Small intestine (tissue), 7 donors: ENCODE measurements around the gene SNRNP35. TPM values are rescaled to one million over a fixed set of nuclear protein-coding genes. Genes with fewer than 3 reads are reported as not detected.
"Not testable (repeated sequence)": the region's sequence is repeated elsewhere in the genome, so short reads cannot be mapped to it uniquely, and the experiment has no call there.

ENCODE experiments used
- DNase-seq, 2 donors: peaks; one replicate each; pipeline versions ENCODE4 v3.0.0 to v3.0.0-alpha.2; 2013
- FAIRE-seq: peaks from 2 replicates; lab custom pipeline; 2012; peaks lifted over from hg19 to GRCh38; lab: Jason Lieb, UNC
- H3K27ac ChIP-seq, 3 donors: one replicate each; pipeline ENCODE4 v1.5.1; 2013; ENCODE audit warnings: low read length in 2 of 3, mild to moderate bottlenecking in 2 of 3, control low read depth in 1 of 3, inconsistent platforms in 1 of 3, low read depth in 1 of 3, moderate library complexity in 1 of 3
- H3K27me3 ChIP-seq, 3 donors: one replicate each; pipeline ENCODE4 v1.6.1; 2013; ENCODE audit warnings: low read length in 3 of 3, inconsistent platforms in 1 of 3; ENCODE audit not compliant: control insufficient read depth in 3 of 3, insufficient read depth in 3 of 3
- H3K36me3 ChIP-seq, 3 donors: one replicate each; pipeline ENCODE4 v1.6.1; 2013; ENCODE audit warnings: low read length in 3 of 3, inconsistent platforms in 1 of 3, low read depth in 1 of 3, mild to moderate bottlenecking in 1 of 3, moderate library complexity in 1 of 3; ENCODE audit not compliant: control insufficient read depth in 3 of 3, insufficient read depth in 2 of 3
- H3K4me1 ChIP-seq, 3 donors: one replicate each; pipeline ENCODE4 v1.6.1; 2013; ENCODE audit warnings: low read length in 2 of 3, inconsistent platforms in 1 of 3, low read depth in 1 of 3, mild to moderate bottlenecking in 1 of 3, moderate library complexity in 1 of 3; ENCODE audit not compliant: control insufficient read depth in 3 of 3, insufficient read depth in 2 of 3
- H3K4me3 ChIP-seq, 3 donors: one replicate each; pipeline ENCODE4 v1.5.1; 2013; ENCODE audit warnings: low read length in 3 of 3, control low read depth in 1 of 3, inconsistent platforms in 1 of 3, low read depth in 1 of 3, mild to moderate bottlenecking in 1 of 3, moderate library complexity in 1 of 3
- H3K9me3 ChIP-seq, 2 donors: one replicate each; pipeline ENCODE4 v1.6.1; 2013; ENCODE audit warnings: low read depth in 1 of 2, low read length in 1 of 2; ENCODE audit not compliant: control insufficient read depth in 2 of 2, insufficient read depth in 1 of 2
- WGBS, 3 donors: extraction: QIAGEN DNeasy Blood & Tissue Kit; methylation state at CpG; one replicate each; pipeline ENCODE4 v1.1.7; 2013; 5-methylcytosine and 5-hydroxymethylcytosine counted together
- polyA plus RNA-seq, 4 donors: library from polyadenylated mRNA; stranded (reverse) in 3 of 4; unstranded in 1 of 4; fragments of 200-250 nt in 3 of 4; fragments of 120-200 nt in 1 of 4; gene quantifications; one replicate each; pipeline versions ENCODE4 v1.2.1 to v1.2.3, GENCODE V29; 2013
- donor health status: healthy with polysubstance abuse.
- donor health status: control.
- donor health status: control.
- donor health status: Bipolar disorder and iron deficiency.
- donor health status: healthy.

SNRNP35 gene
- polyA plus RNA-seq, 4 donors = 25.0 to 51.4 (median 31.8) TPM

GRCh38 chr12:123514582-123515221 is 56.8 kb downstream of the SNRNP35 start:
- not testable (repeated sequence) for H3K27ac ChIP-seq, H3K9me3 ChIP-seq, FAIRE-seq, H3K27me3 ChIP-seq, H3K4me1 ChIP-seq, H3K4me3 ChIP-seq, DNase-seq
- H3K36me3 ChIP-seq = peaks cover 0 to 42% (median 0%) of the 10 kb centered on the region in 3 donors
- WGBS, 3 donors = 92 to 100% (median 94%) methylated on average over 1 of the region's 1 CpG

- DNase-seq (no peak), FAIRE-seq (no peak)
- 86 to 94% (median 93%) methylated on average over 10 to 11 of the region's 11 CpGs for WGBS, 3 donors
- Histone ChIP-seq H3K27me3 (no peaks in the 10 kb centered on the region), H3K36me3 (peaks cover 0 to 44% (median 0%) of the 10 kb centered on the region in 3 donors), H3K27ac (no peak overlapping the region), H3K9me3 (no peaks in the 10 kb centered on the region), H3K4me3 (no peak overlapping the region), H3K4me1 (peaks cover 0 to 4% (median 0%) of the 10 kb centered on the region in 3 donors)
These were observed 58.4 kb downstream of the SNRNP35 start for GRCh38 chr12:123516216-123516780.

Other genes starting within 250 kb of the SNRNP35 start
- gene MPHOSPH9, start 225.0 kb upstream of the SNRNP35 start, polyA plus RNA-seq = 10 to 100 TPM in 1 of 4 donors, 1 to 10 TPM in 3; 1.6 to 16.4 (median 5.2) TPM
- 10 to 100 TPM; 11.1 to 14.0 (median 12.4) TPM for gene MTRFR, start 224.7 kb upstream of the SNRNP35 start, polyA plus RNA-seq
- 10 to 100 TPM; 53.1 to 69.4 (median 58.8) TPM for gene CDK2AP1, start 186.3 kb upstream of the SNRNP35 start, polyA plus RNA-seq
- 10 to 100 TPM in 1 of 4 donors, 1 to 10 TPM in 3; 5.1 to 19.9 (median 6.5) TPM for gene SBNO1, start 93.3 kb upstream of the SNRNP35 start, polyA plus RNA-seq
- 10 to 100 TPM; 14.3 to 35.1 (median 18.6) TPM for gene KMT5A, start 74.0 kb upstream of the SNRNP35 start, polyA plus RNA-seq
- 1 to 10 TPM in 3 of 4 donors, under 1 TPM in 1; 0.45 to 5.1 (median 2.0) TPM for gene RILPL2, start 21.5 kb upstream of the SNRNP35 start, polyA plus RNA-seq
- gene RILPL1, start 75.6 kb downstream of the SNRNP35 start, polyA plus RNA-seq = 1 to 10 TPM; 1.1 to 5.5 (median 3.7) TPM
- 100 to 1,000 TPM in 2 of 4 donors, 10 to 100 TPM in 2; 37.1 to 261 (median 125) TPM for gene TMED2, start 126.4 kb downstream of the SNRNP35 start, polyA plus RNA-seq
- gene DDX55, start 144.0 kb downstream of the SNRNP35 start, polyA plus RNA-seq = 10 to 100 TPM in 2 of 4 donors, 1 to 10 TPM in 2; 8.3 to 34.1 (median 9.9) TPM
- gene EIF2B1, start 175.5 kb downstream of the SNRNP35 start, polyA plus RNA-seq = 10 to 100 TPM; 28.4 to 40.1 (median 30.9) TPM
- gene GTF2H3, start 175.7 kb downstream of the SNRNP35 start, polyA plus RNA-seq = 10 to 100 TPM in 2 of 4 donors, 1 to 10 TPM in 2; 6.7 to 30.6 (median 12.8) TPM
- 1 to 10 TPM in 2 of 4 donors, under 1 TPM in 2; 0.22 to 7.2 (median 2.0) TPM for gene TCTN2, start 213.0 kb downstream of the SNRNP35 start, polyA plus RNA-seq